Smooth muscle cell (in vitro differentiated cells): ENCODE data around the gene CLEC9A. TPM values are rescaled to one million over a fixed set of nuclear protein-coding genes. Genes with fewer than 3 reads are reported as not detected.
A peak's percentile ranks its signal among the peaks of the same experiment; 100 is the strongest.

Experiments
- DNase-seq: peaks from one replicate; lab custom pipeline; 2025; ENCODE audit not compliant: unreplicated experiment; lab: John Stamatoyannopoulos, UW
- H2AFZ ChIP-seq: fragments of 200-600 bp; sonication (generic); 2 replicates; pipeline ENCODE4 v1.6.0; 2016; ENCODE audit warnings: antibody characterized with exemption, low read depth, mild to moderate bottlenecking
- H3F3A ChIP-seq: fragments of 200-600 bp; sonication (generic); 2 replicates; pipeline ENCODE4 v1.6.0; 2017; ENCODE audit warnings: antibody characterized with exemption, low read depth
- H3K27ac ChIP-seq: fragments of 200-600 bp; sonication (generic); 2 replicates; pipeline ENCODE4 v1.5.1; 2016; ENCODE audit warnings: low read depth, mild to moderate bottlenecking
- H3K27me3 ChIP-seq: fragments of 200-600 bp; sonication (generic); 2 replicates; pipeline ENCODE4 v1.6.1; 2016; ENCODE audit warnings: low read depth, mild to moderate bottlenecking
- H3K36me3 ChIP-seq: fragments of 200-600 bp; sonication (generic); 2 replicates; pipeline ENCODE4 v1.5.1; 2016; ENCODE audit warnings: low read depth
- H3K4me1 ChIP-seq: fragments of 200-600 bp; sonication (generic); 2 replicates; pipeline ENCODE4 v1.5.1; 2016; ENCODE audit warnings: low read depth
- H3K4me2 ChIP-seq: fragments of 200-600 bp; sonication (generic); 2 replicates; pipeline ENCODE4 v1.6.0; 2016; ENCODE audit warnings: mild to moderate bottlenecking
- H3K4me3 ChIP-seq: fragments of 200-600 bp; sonication (generic); 2 replicates; pipeline ENCODE4 v1.5.1; 2016; ENCODE audit warnings: mild to moderate bottlenecking
- H3K79me2 ChIP-seq: fragments of 200-600 bp; sonication (generic); 2 replicates; pipeline ENCODE4 v1.6.0; 2016; ENCODE audit warnings: low read depth, mild to moderate bottlenecking
- H3K9ac ChIP-seq: fragments of 200-600 bp; sonication (generic); 2 replicates; pipeline ENCODE4 v1.6.0; 2016; ENCODE audit warnings: low read depth
- H3K9me3 ChIP-seq: fragments of 200-600 bp; sonication (generic); replicated peaks from 2 replicates; pipeline ENCODE4 v1.5.1; 2016; ENCODE audit warnings: low read depth
- H4K20me1 ChIP-seq: fragments of 200-600 bp; sonication (generic); 2 replicates; pipeline ENCODE4 v1.6.0; 2016; ENCODE audit warnings: low read depth
- WGBS: methylation state at CpG from one replicate; pipeline ENCODE4 v1.1.7; 2016; ENCODE audit warnings: low lambda C conversion rate; 5-methylcytosine and 5-hydroxymethylcytosine counted together
- polyA plus RNA-seq: library from polyadenylated mRNA; unstranded; fragments of >200 nt; fragmentation: Nextera tagmentation; extraction: Ambion mirVana; gene quantifications from 2 replicates; pipeline ENCODE4 v1.2.1, GENCODE V29; 2016
- total RNA-seq: library from RNA; depleted of rRNA; stranded (reverse); fragments of >200 nt; gene quantifications from 2 replicates; pipeline ENCODE4 v1.2.3, GENCODE V29; 2014
- TF ChIP-seq, protein P1 (sequence below): fragments of 200-600 bp; sonication (generic); IDR thresholded peaks from 2 replicates; pipeline ENCODE4 v1.5.1; 2017; ENCODE audit warnings: borderline replicate concordance, mild to moderate bottlenecking, antibody characterized with exemption; ENCODE audit not compliant: insufficient read depth, poor library complexity, severe bottlenecking

CLEC9A gene
- total and polyA plus RNA-seq, 2 experiments from 2014 or later, result not detected

DNA sequence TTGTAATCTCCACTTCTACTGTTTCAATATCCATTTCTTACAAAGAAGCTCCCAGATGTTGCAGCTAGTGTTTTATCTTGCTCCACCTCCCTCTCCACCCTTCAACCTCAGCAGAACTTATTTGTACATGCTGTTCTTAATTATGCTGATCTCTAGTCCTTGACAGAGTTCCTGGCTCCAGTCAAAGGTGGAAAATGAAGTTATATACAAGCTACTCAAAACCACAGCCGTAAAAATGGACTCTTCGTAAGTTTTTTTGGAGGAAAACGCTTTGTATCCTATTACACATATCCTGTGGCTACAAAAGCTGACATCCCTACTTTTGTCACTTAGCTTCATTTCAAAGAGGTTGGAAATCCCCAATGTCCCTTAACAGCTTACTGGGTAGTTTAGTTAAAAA, 67.0 kb downstream of the CLEC9A start:
- no peaks in the 10 kb centered on the region for H3K27me3 ChIP-seq
- no peak overlapping the region for H3K4me2 ChIP-seq
- H3K4me1 ChIP-seq, result no peaks in the 10 kb centered on the region
- no peaks in the 10 kb centered on the region for H3K79me2 ChIP-seq
- no peak overlapping the region for H3K27ac ChIP-seq
- H4K20me1 ChIP-seq, result no peaks in the 10 kb centered on the region
- 46% methylated on average over 3 of the region's 3 CpGs for WGBS
- TF ChIP-seq, protein P1, sequence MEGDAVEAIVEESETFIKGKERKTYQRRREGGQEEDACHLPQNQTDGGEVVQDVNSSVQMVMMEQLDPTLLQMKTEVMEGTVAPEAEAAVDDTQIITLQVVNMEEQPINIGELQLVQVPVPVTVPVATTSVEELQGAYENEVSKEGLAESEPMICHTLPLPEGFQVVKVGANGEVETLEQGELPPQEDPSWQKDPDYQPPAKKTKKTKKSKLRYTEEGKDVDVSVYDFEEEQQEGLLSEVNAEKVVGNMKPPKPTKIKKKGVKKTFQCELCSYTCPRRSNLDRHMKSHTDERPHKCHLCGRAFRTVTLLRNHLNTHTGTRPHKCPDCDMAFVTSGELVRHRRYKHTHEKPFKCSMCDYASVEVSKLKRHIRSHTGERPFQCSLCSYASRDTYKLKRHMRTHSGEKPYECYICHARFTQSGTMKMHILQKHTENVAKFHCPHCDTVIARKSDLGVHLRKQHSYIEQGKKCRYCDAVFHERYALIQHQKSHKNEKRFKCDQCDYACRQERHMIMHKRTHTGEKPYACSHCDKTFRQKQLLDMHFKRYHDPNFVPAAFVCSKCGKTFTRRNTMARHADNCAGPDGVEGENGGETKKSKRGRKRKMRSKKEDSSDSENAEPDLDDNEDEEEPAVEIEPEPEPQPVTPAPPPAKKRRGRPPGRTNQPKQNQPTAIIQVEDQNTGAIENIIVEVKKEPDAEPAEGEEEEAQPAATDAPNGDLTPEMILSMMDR, result no peak
- peak overlapping the region; percentile 36 for H2AFZ ChIP-seq
- H3F3A ChIP-seq, result peaks cover 7% of the 10 kb centered on the region
- no peaks in the 10 kb centered on the region for H3K9me3 ChIP-seq
- no peak for DNase-seq
- H3K9ac ChIP-seq, result no peak overlapping the region
- no peak overlapping the region for H3K4me3 ChIP-seq
- H3K36me3 ChIP-seq, result no peaks in the 10 kb centered on the region

- TF ChIP-seq, protein P1, result no peak
- Histone ChIP-seq H3K27me3 (no peaks in the 10 kb centered on the region), H3K36me3 (no peaks in the 10 kb centered on the region), H3K4me2 (no peak within 1 kb of the TSS), H3K9me3 (no peaks in the 10 kb centered on the region), H2AFZ (peak within 1 kb of the TSS; percentile 70), H3K4me3 (no peak within 1 kb of the TSS), H3K9ac (no peak within 1 kb of the TSS), H3F3A (peaks cover 7% of the 10 kb centered on the region), H3K79me2 (no peaks in the 10 kb centered on the region), H3K4me1 (no peaks in the 10 kb centered on the region), H4K20me1 (no peaks in the 10 kb centered on the region), H3K27ac (no peak within 1 kb of the TSS)
- no peak for DNase-seq
- 52% methylated on average over 10 of the region's 10 CpGs for WGBS
These were observed 68.3 kb downstream of the CLEC9A start, which contains the start of gene CLEC1A for GRCh38 chr12:10098791-10099190. TSS of gene CLEC1A (minus strand) at chr12:10098985. CDS start at chr12:10098922, 63 bp downstream.

DNA sequence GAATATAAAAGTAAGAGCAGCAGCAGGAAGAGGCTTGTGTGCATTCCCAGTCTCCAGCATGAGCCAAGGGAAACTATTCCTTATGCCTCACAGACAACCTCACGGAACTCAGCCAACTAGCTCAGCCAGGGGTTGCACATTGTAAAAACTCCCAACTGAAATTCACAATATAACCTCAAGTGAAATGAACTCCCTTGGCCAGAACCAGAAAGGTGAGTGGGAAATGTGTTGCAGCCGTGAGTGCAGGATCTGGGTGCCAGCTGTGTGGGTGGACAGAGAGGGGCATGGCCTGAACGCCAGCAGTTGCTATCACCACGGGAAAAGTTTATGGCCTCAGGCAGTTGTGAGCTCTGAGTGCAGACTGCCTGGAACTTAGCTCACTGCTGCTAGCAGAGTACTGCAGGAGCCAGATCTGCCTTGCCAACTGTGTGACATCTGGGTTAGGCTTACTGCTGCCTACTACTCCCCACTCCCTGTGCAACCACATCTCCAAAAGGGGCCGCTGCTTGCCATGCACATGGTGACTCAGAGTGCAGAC, 70.6 kb downstream of the CLEC9A start:
- no peak overlapping the region for H3K4me3 ChIP-seq
- peaks cover 7% of the 10 kb centered on the region for H3F3A ChIP-seq
- no peaks in the 10 kb centered on the region for H4K20me1 ChIP-seq
- no peak overlapping the region for H3K27ac ChIP-seq
- no peaks in the 10 kb centered on the region for H3K27me3 ChIP-seq
- DNase-seq, result peak; percentile 5
- no peaks in the 10 kb centered on the region for H3K79me2 ChIP-seq
- no peaks in the 10 kb centered on the region for H3K36me3 ChIP-seq
- no peak overlapping the region for H3K9ac ChIP-seq
- WGBS, result 27% methylated on average over 5 of the region's 5 CpGs
- TF ChIP-seq, protein P1, result no peak
- no peaks in the 10 kb centered on the region for H3K9me3 ChIP-seq
- H3K4me1 ChIP-seq, result no peaks in the 10 kb centered on the region
- peak overlapping the region; percentile 9 for H2AFZ ChIP-seq
- peak overlapping the region; percentile 37 for H3K4me2 ChIP-seq

DNA sequence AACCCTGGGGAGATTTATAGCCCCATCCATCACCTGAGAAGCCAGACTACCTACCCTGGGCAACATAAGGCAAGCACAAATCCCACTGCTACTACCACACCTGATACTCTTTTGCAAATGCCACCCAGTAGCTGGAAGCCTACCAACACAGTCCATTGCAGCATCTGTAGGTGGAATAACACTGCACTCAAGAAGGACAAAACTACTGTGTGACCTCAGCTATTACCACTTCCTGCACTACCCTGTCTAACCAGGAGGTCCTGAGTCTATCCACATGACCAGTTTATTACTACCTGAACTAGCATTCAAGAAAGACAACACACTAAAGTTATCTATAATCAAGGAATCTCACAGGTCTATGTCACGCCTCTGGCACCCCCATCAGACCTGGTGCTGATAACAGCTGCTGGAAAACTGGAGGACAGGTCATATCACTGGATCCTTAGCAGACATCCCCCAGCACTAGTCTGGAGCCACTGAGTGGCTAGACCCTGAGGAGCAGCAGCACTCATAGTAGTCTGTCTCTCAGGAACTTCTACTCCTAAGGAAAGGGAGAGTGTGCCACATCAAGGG, 71.3 kb downstream of the CLEC9A start:
- Histone ChIP-seq H3K4me1 (no peaks in the 10 kb centered on the region), H3K36me3 (no peaks in the 10 kb centered on the region), H4K20me1 (no peaks in the 10 kb centered on the region), H3K4me3 (no peak overlapping the region), H3F3A (peaks cover 7% of the 10 kb centered on the region), H3K4me2 (peak overlapping the region; percentile 37), H3K9ac (no peak overlapping the region), H3K27ac (no peak overlapping the region), H2AFZ (no peak overlapping the region), H3K9me3 (no peaks in the 10 kb centered on the region), H3K79me2 (no peaks in the 10 kb centered on the region), H3K27me3 (no peaks in the 10 kb centered on the region)
- WGBS, result 86% methylated on average over 1 of the region's 1 CpG
- TF ChIP-seq, protein P1, result no peak
- no peak for DNase-seq
